HepG2 (cell line): ENCODE data around the gene STON1. TPM values are rescaled to one million over a fixed set of nuclear protein-coding genes. Genes with fewer than 3 reads are reported as not detected.

Experiments used
- ATAC-seq: fragments of 200-7000 bp; cut with Tn5 transposase; 3 replicates; pipeline ENCODE4 v1.9.1; 2020; ENCODE audit warnings: mild to moderate bottlenecking, moderate library complexity
- Bru-seq: library from RNA; stranded (reverse); fragments of 400-500 nt; gene quantifications from one replicate; lab custom pipeline; 2021; lab: Mats Ljungman, UMichigan
- BruChase-seq, 2 experiments: library from RNA; stranded (reverse); fragments of 400-500 nt; gene quantifications; one replicate each; lab custom pipeline; 2021; lab: Mats Ljungman, UMichigan
- BruUV-seq: library from RNA; stranded (reverse); fragments of 400-500 nt; replicated peaks from 2 replicates; lab custom pipeline; 2021; lab: Mats Ljungman, UMichigan
- CTCF ChIA-PET: fragments of 300-600 bp; formaldehyde crosslinking; extraction: SDS; loops from one replicate; lab custom pipeline; 2021; ENCODE audit warnings: low total read pairs, inconsistent platforms, low intra/inter-chr PET ratio; lab: Yijun Ruan, JAX
- POLR2A ChIA-PET: fragments of 350-600 bp; sonication (Branson Sonifier 250); formaldehyde crosslinking; loops from one replicate; lab custom pipeline; 2020; ENCODE audit warnings: antibody characterized with exemption, inconsistent platforms; lab: Yijun Ruan, JAX
- DNase-seq: peaks from one replicate; pipeline ENCODE4 v3.0.0-alpha.2; 2015; ENCODE audit warnings: low spot score
- FAIRE-seq: peaks from 3 replicates; lab custom pipeline; 2011; peaks lifted over from hg19 to GRCh38; lab: Jason Lieb, UNC
- H2AFZ ChIP-seq: one replicate; pipeline ENCODE4 v1.6.1; 2011; ENCODE audit warnings: low read length, inconsistent platforms
- H3K27ac ChIP-seq: fragments of 300-600 bp; 3 replicates; pipeline ENCODE4 v1.8.0; 2011; ENCODE audit warnings: mixed run types, mild to moderate bottlenecking, mixed read lengths, low read length, inconsistent platforms; ENCODE audit not compliant: insufficient read depth; ENCODE audit errors: extremely low read length
- H3K27me3 ChIP-seq, 2 experiments: fragments of 200-600 bp in 1 of 2; 2 replicates in 1 of 2; 3 replicates in 1 of 2; pipeline versions ENCODE4 v1.6.0 to v1.8.0; 2011; ENCODE audit warnings: low read length in 2 of 2, mild to moderate bottlenecking in 2 of 2, moderate library complexity in 2 of 2, inconsistent platforms in 1 of 2; ENCODE audit not compliant: insufficient read depth in 2 of 2, control insufficient read depth in 1 of 2
- H3K36me3 ChIP-seq, 2 experiments: fragments of 200-600 bp in 1 of 2; replicated peaks in 1 of 2; 2 replicates in 1 of 2; 3 replicates in 1 of 2; pipeline versions ENCODE4 v1.5.1 to v1.8.0; 2011; ENCODE audit warnings: low read length in 2 of 2, inconsistent platforms in 1 of 2; ENCODE audit not compliant: insufficient read depth in 2 of 2, control insufficient read depth in 1 of 2
- H3K4me1 ChIP-seq: 2 replicates; pipeline ENCODE4 v1.5.1; 2012; ENCODE audit warnings: low read length, inconsistent platforms; ENCODE audit not compliant: insufficient read depth
- H3K4me2 ChIP-seq: 2 replicates; pipeline ENCODE4 v1.6.0; 2011; ENCODE audit warnings: low read depth, low read length, inconsistent platforms
- H3K4me3 ChIP-seq, 3 experiments: fragments of 200-600 bp in 1 of 3; sonication (generic), shearing (Covaris generic) in 1 of 3; replicated peaks in 1 of 3; 2 replicates each; pipeline ENCODE4 v1.5.1; 2011 to 2016; ENCODE audit warnings: low read length in 3 of 3, inconsistent platforms in 2 of 3, low read depth in 2 of 3, mild to moderate bottlenecking in 2 of 3, control low read depth in 1 of 3, mixed read lengths in 1 of 3; ENCODE audit not compliant: insufficient read depth in 1 of 3
- H3K79me2 ChIP-seq: one replicate; pipeline ENCODE4 v1.6.1; 2011; ENCODE audit warnings: low read length, inconsistent platforms; ENCODE audit not compliant: insufficient read depth
- H3K9ac ChIP-seq: 2 replicates; pipeline ENCODE4 v1.6.0; 2011; ENCODE audit warnings: mild to moderate bottlenecking, low read depth, low read length, inconsistent platforms; ENCODE audit not compliant: insufficient read depth
- H3K9me3 ChIP-seq: 2 replicates; pipeline ENCODE4 v1.5.1; 2012; ENCODE audit warnings: mild to moderate bottlenecking, low read length
- H4K20me1 ChIP-seq: 2 replicates; pipeline ENCODE4 v1.6.0; 2011; ENCODE audit warnings: inconsistent platforms, mild to moderate bottlenecking, low read length, moderate library complexity; ENCODE audit not compliant: insufficient read depth
- AKNA ChIP-seq: sonication (generic); formaldehyde crosslinking; IDR thresholded peaks from 2 replicates; pipeline ENCODE4 v1.4.0; 2020; ENCODE audit warnings: missing genetic modification reagents, borderline replicate concordance
- ATF7-NPFF ChIP-seq: sonication (generic); formaldehyde crosslinking; IDR thresholded peaks from 2 replicates; pipeline ENCODE4 v1.8.1; 2023; ENCODE audit warnings: mild to moderate bottlenecking, low read depth, missing genetic modification reagents, moderate library complexity
- CENPBD1 ChIP-seq: sonication (generic); formaldehyde crosslinking; IDR thresholded peaks from 2 replicates; pipeline ENCODE4 v1.8.0; 2022; ENCODE audit warnings: missing genetic modification reagents, low read depth, mild to moderate bottlenecking, borderline replicate concordance
- HNF4G ChIP-seq, 2 experiments: sonication (generic) in 1 of 2; formaldehyde crosslinking in 1 of 2; IDR thresholded peaks; 2 replicates each; pipeline versions ENCODE4 v1.4.0 to v1.6.1; 2011 to 2020; ENCODE audit warnings: borderline replicate concordance in 2 of 2, low read depth in 2 of 2, mild to moderate bottlenecking in 2 of 2, low read length in 1 of 2, missing genetic modification reagents in 1 of 2, moderate library complexity in 1 of 2
- HNRNPK ChIP-seq: fragments of 200-400 bp; formaldehyde crosslinking; IDR thresholded peaks from 2 replicates; pipeline ENCODE4 v1.6.1; 2018; ENCODE audit warnings: low read length, low read depth, moderate library complexity, mild to moderate bottlenecking; ENCODE audit not compliant: poor library complexity, severe bottlenecking
- SUZ12 ChIP-seq: fragments of 150-350 bp; IDR thresholded peaks from 2 replicates; pipeline ENCODE4 v1.6.1; 2014; ENCODE audit warnings: low read depth, low read length
- ZNF747 ChIP-seq: sonication (generic); formaldehyde crosslinking; IDR thresholded peaks from 2 replicates; pipeline ENCODE4 v1.8.1; 2023; ENCODE audit warnings: missing genetic modification reagents, mild to moderate bottlenecking, borderline replicate concordance
- ZNF749 ChIP-seq: sonication (generic); formaldehyde crosslinking; IDR thresholded peaks from 2 replicates; pipeline ENCODE4 v1.8.0; 2022; ENCODE audit warnings: mild to moderate bottlenecking, missing genetic modification reagents, moderate library complexity, borderline replicate concordance
- WGBS: methylation state at CpG from one replicate; pipeline ENCODE4 v1.1.6; 2017; ENCODE audit warnings: low lambda C conversion rate; 5-methylcytosine and 5-hydroxymethylcytosine counted together
- in situ Hi-C: cut with HindIII; loops from 2 replicates; pipeline ENCODE4 v1.10.0; 2017; ENCODE audit warnings: low pct_unique_long_range_greater_than_20kb; ENCODE audit not compliant: extremely low pct_ligation_motif_present
- intact Hi-C: fragments of 100-400 bp; cut with micrococcal nuclease; formaldehyde crosslinking; loops from one replicate; pipeline ENCODE4 v1.10.0; 2022; ENCODE audit not compliant: unreplicated experiment
- long read RNA-seq, 2 experiments: library from RNA in 1 of 2; library from polyadenylated mRNA in 1 of 2; stranded (forward) in 1 of 2; unstranded in 1 of 2; transcript quantifications; one replicate each; pipeline ENCODE4 v2.0.0, GENCODE V29; 2019 to 2022
- polyA minus RNA-seq, 3 experiments: library from RNA; depleted of rRNA, polyadenylated mRNA; stranded (reverse); fragments of >200 nt; gene quantifications; 2 replicates each; pipeline ENCODE4 v1.2.3, GENCODE V29; 2011; ENCODE audit warnings: low replicate concordance in 1 of 3
- polyA plus RNA-seq, 8 experiments: library from polyadenylated mRNA; depleted of rRNA in 3 of 8; stranded (reverse) in 7 of 8; unstranded in 1 of 8; fragments of >200 nt; fragmentation: Illumina TruSeq in 4 of 8; extraction: Trizol in 4 of 8; gene quantifications; 2 replicates each; pipeline versions ENCODE4 v1.2.1 to v1.2.3, GENCODE V29; 2011 to 2016; ENCODE audit warnings: low read depth in 4 of 8, missing spikeins in 1 of 8, mixed read lengths in 1 of 8; ENCODE audit not compliant: insufficient read depth in 1 of 8
- total RNA-seq, 5 experiments: library from RNA; depleted of rRNA; stranded (reverse); fragments of >200 nt; fragmentation: Illumina TruSeq; extraction: Trizol; gene quantifications; 2 replicates each; pipeline ENCODE4 v1.2.3, GENCODE V29; 2016; ENCODE audit warnings: low read depth in 1 of 5

STON1 gene
- total RNA-seq (2016; rRNA removed; fragmentation: Illumina TruSeq; extraction: Trizol): 0.09 TPM in 1 of 2 replicates, not detected in the other
- total RNA-seq (2016; cell fraction: cytosol; rRNA removed; fragmentation: Illumina TruSeq; extraction: Trizol; ENCODE audit: low read depth): not detected in 2 replicates
- total RNA-seq (2016; cell fraction: insoluble cytoplasmic fraction; rRNA removed; fragmentation: Illumina TruSeq; extraction: Trizol): 0.09 and 0.15 TPM in 2 replicates
- total RNA-seq (2016; cell fraction: membrane; rRNA removed; fragmentation: Illumina TruSeq; extraction: Trizol): 0.06 TPM in 1 of 2 replicates, not detected in the other
- 0.43 and 0.44 TPM in 2 replicates for total RNA-seq (2016; cell fraction: nucleus; rRNA removed; fragmentation: Illumina TruSeq; extraction: Trizol)
- 0.26 and 0.28 TPM in 2 replicates for polyA plus RNA-seq (2011; rRNA removed)
- 0.13 and 0.18 TPM in 2 replicates for polyA plus RNA-seq (2011; cell fraction: cytosol; rRNA removed)
- 0.48 and 0.84 TPM in 2 replicates for polyA plus RNA-seq (2011; cell fraction: nucleus; rRNA removed)
- 0.12 and 0.28 TPM in 2 replicates for polyA plus RNA-seq (2012)
- not detected in 2 replicates for polyA plus RNA-seq (2016; cell fraction: cytosol; fragmentation: Illumina TruSeq; extraction: Trizol; ENCODE audit: low read depth)
- polyA plus RNA-seq (2016; cell fraction: insoluble cytoplasmic fraction; fragmentation: Illumina TruSeq; extraction: Trizol; ENCODE audit: low read depth): not detected in 2 replicates
- not detected in 2 replicates for polyA plus RNA-seq (2016; cell fraction: membrane; fragmentation: Illumina TruSeq; extraction: Trizol; ENCODE audit: low read depth)
- 0.27 and 0.80 TPM in 2 replicates for polyA plus RNA-seq (2016; cell fraction: nucleus; fragmentation: Illumina TruSeq; extraction: Trizol; ENCODE audit: insufficient read depth, low read depth)
- polyA minus RNA-seq (2011; rRNA and poly(A)+ RNA removed; ENCODE audit: low replicate concordance): 0.09 and 0.72 TPM in 2 replicates
- 0.18 TPM in 1 of 2 replicates, not detected in the other for polyA minus RNA-seq (2011; cell fraction: cytosol; rRNA and poly(A)+ RNA removed)
- 0.75 and 0.90 TPM in 2 replicates for polyA minus RNA-seq (2011; cell fraction: nucleus; rRNA and poly(A)+ RNA removed)
- Bru-seq, nascent RNA: percentile 19 among the genes with signal in this experiment
- percentile 24 among the genes with signal in this experiment for BruChase-seq, experiment 1, labeled RNA remaining after a 6-hour chase
- BruChase-seq, experiment 2, labeled RNA remaining after a 2-hour chase: percentile 29 among the genes with signal in this experiment
- long read RNA-seq, experiment 1: 0 reads
- long read RNA-seq, experiment 2: 0 reads

GRCh38 chr2:48530033-48530811, at the start of gene STON1:
TSS of gene STON1 (plus strand) at chr2:48530154. CDS start at chr2:48580634, 50,480 bp downstream.
- POLR2A ChIA-PET: no interaction called here
- DNase-seq: no peak
- Histone ChIP-seq H3K36me3 (no peaks in the 10 kb centered on the region), H3K79me2 (no peaks in the 10 kb centered on the region), H3K4me2 (peak within 1 kb of the TSS; percentile 92), H3K27me3 (peaks cover 0 to 4% of the 10 kb centered on the region in 2 experiments; a peak in 2 of 5 replicates), H3K9ac (peak within 1 kb of the TSS; percentile 20; the same call in 1 of the 2 replicates), H3K9me3 (no peaks in the 10 kb centered on the region), H2AFZ (no peak within 1 kb of the TSS), H4K20me1 (no peaks in the 10 kb centered on the region), H3K4me3 (peak within 1 kb of the TSS; percentile 56 to 78 (median 72)), H3K27ac (no peak within 1 kb of the TSS), H3K4me1 (peaks cover 10% of the 10 kb centered on the region)
- no TSS peak for BruUV-seq
- 2% methylated on average over 44 of the region's 62 CpGs for WGBS
- in situ Hi-C loops (no loop called here), intact Hi-C loops (no loop called here)
- peak; percentile 80 for ATAC-seq
- no peak for FAIRE-seq
- CTCF ChIA-PET: no interaction called here
- TF ChIP-seq CENPBD1 (CRISPR knock-in tag) (no peak), HNF4G (IDR thresholded peaks at IDR 0.05; ENCODE audit: borderline replicate concordance, low read depth, low read length) (peak; percentile 7; the same call in 1 of the 2 replicates), HNF4G (CRISPR knock-in tag; IDR thresholded peaks at IDR 0.05; ENCODE audit: borderline replicate concordance, low read depth) (no peak), ZNF747 (CRISPR knock-in tag) (0 out of 2 replicates have a peak, but pooled peaks have one; percentile 26), ZNF749 (CRISPR knock-in tag) (no peak), HNRNPK (peak; percentile 73), ATF7-NPFF (CRISPR knock-in tag) (0 out of 2 replicates have a peak, but pooled peaks have one; percentile 49), SUZ12 (no peak), AKNA (CRISPR knock-in tag) (no peak)
